WTC11 (cell line): ENCODE data around the gene MYL10. TPM values are rescaled to one million over a fixed set of nuclear protein-coding genes. Genes with fewer than 3 reads are reported as not detected.

Source experiments
- ATAC-seq: fragments of 200-7000 bp; cut with Tn5 transposase; 2 replicates; pipeline ENCODE4 v1.10.0; 2021; ENCODE audit warnings: mild to moderate bottlenecking, moderate library complexity
- CTCF ChIA-PET: fragments of 300-600 bp; sonication (Branson Sonifier 250); formaldehyde crosslinking; loops from one replicate; lab custom pipeline; 2021; ENCODE audit warnings: antibody characterized with exemption; lab: Charles Lee
- POLR2A ChIA-PET: fragments of 350-600 bp; sonication (Branson Sonifier 250); formaldehyde crosslinking; loops from one replicate; lab custom pipeline; 2021; ENCODE audit warnings: antibody characterized with exemption; lab: Charles Lee
- DNase-seq: peaks from one replicate; pipeline ENCODE4 v3.0.0; 2021; ENCODE audit warnings: low spot score
- H3K27ac Mint-ChIP-seq: 2 replicates; pipeline ENCODE4 v1.8.0; 2021; ENCODE audit warnings: mixed read lengths
- H3K27me3 Mint-ChIP-seq: 2 replicates; pipeline ENCODE4 v1.8.0; 2021; ENCODE audit warnings: low read depth, mild to moderate bottlenecking, moderate library complexity, mixed read lengths
- H3K36me3 Mint-ChIP-seq: 2 replicates; pipeline ENCODE4 v1.8.0; 2021; ENCODE audit warnings: mixed read lengths
- H3K4me1 Mint-ChIP-seq: 2 replicates; pipeline ENCODE4 v1.8.0; 2022; ENCODE audit warnings: mixed read lengths
- H3K4me3 Mint-ChIP-seq: 2 replicates; pipeline ENCODE4 v1.8.0; 2021; ENCODE audit warnings: mild to moderate bottlenecking, moderate library complexity, mixed read lengths
- H3K9me3 Mint-ChIP-seq: 2 replicates; pipeline ENCODE4 v1.8.0; 2021; ENCODE audit warnings: mixed read lengths
- AR ChIP-seq: fragments of 250-450 bp; sonication (Bioruptor Pico); IDR thresholded peaks from 2 replicates; pipeline ENCODE4 v1.9.0; 2021; ENCODE audit warnings: mild to moderate bottlenecking
- ARID4B ChIP-seq: sonication (generic); formaldehyde crosslinking; IDR thresholded peaks from 2 replicates; pipeline ENCODE4 v1.8.0; 2023; ENCODE audit warnings: missing genetic modification reagents, mild to moderate bottlenecking, borderline replicate concordance
- ATF1 ChIP-seq: sonication (generic); formaldehyde crosslinking; IDR thresholded peaks from 2 replicates; pipeline ENCODE4 v1.8.1; 2023; ENCODE audit warnings: mild to moderate bottlenecking, moderate library complexity, missing genetic modification reagents
- CREB1 ChIP-seq: sonication (generic); formaldehyde crosslinking; IDR thresholded peaks from 2 replicates; pipeline ENCODE4 v1.8.0; 2023; ENCODE audit warnings: mild to moderate bottlenecking, missing genetic modification reagents
- CTCF ChIP-seq: fragments of 200-600 bp; IDR thresholded peaks from 2 replicates; pipeline ENCODE4 v1.8.0; 2022; ENCODE audit warnings: antibody characterized with exemption
- GABPB1 ChIP-seq: sonication (generic); formaldehyde crosslinking; IDR thresholded peaks from 2 replicates; pipeline ENCODE4 v1.8.1; 2023; ENCODE audit warnings: mild to moderate bottlenecking, missing genetic modification reagents
- JAZF1 ChIP-seq: fragments of 250-450 bp; sonication (Bioruptor Pico); IDR thresholded peaks from 2 replicates; pipeline ENCODE4 v1.9.0; 2021; ENCODE audit warnings: moderate library complexity, mild to moderate bottlenecking, inconsistent platforms
- MAX ChIP-seq: sonication (generic); formaldehyde crosslinking; IDR thresholded peaks from 2 replicates; pipeline ENCODE4 v1.8.0; 2022; ENCODE audit warnings: mild to moderate bottlenecking, missing genetic modification reagents
- NFATC4 ChIP-seq: fragments of 250-450 bp; sonication (Bioruptor Pico); IDR thresholded peaks from 2 replicates; pipeline ENCODE4 v1.9.0; 2021; ENCODE audit warnings: mild to moderate bottlenecking
- NR1H2 ChIP-seq: sonication (generic); formaldehyde crosslinking; IDR thresholded peaks from 2 replicates; pipeline ENCODE4 v1.9.0; 2021; ENCODE audit warnings: mild to moderate bottlenecking, moderate library complexity, missing genetic modification reagents
- OVOL2 ChIP-seq: fragments of 250-450 bp; sonication (Bioruptor Pico); IDR thresholded peaks from 2 replicates; pipeline ENCODE4 v1.9.0; 2021; ENCODE audit warnings: mild to moderate bottlenecking, borderline replicate concordance
- PRDM15 ChIP-seq: sonication (generic); formaldehyde crosslinking; IDR thresholded peaks from 2 replicates; pipeline ENCODE4 v1.8.0; 2022; ENCODE audit warnings: missing genetic modification reagents
- PRRX2 ChIP-seq: fragments of 250-450 bp; sonication (Bioruptor Pico); IDR thresholded peaks from 2 replicates; pipeline ENCODE4 v1.8.0; 2021; ENCODE audit warnings: mild to moderate bottlenecking
- ZBTB21 ChIP-seq: sonication (generic); formaldehyde crosslinking; IDR thresholded peaks from 2 replicates; pipeline ENCODE4 v1.8.1; 2023; ENCODE audit warnings: mild to moderate bottlenecking, missing genetic modification reagents, borderline replicate concordance
- ZNF219 ChIP-seq: sonication (generic); formaldehyde crosslinking; IDR thresholded peaks from 2 replicates; pipeline ENCODE4 v1.8.0; 2023; ENCODE audit warnings: missing genetic modification reagents, mild to moderate bottlenecking, borderline replicate concordance
- ZNF532 ChIP-seq: fragments of 250-450 bp; sonication (Bioruptor Pico); IDR thresholded peaks from 2 replicates; pipeline ENCODE4 v1.9.0; 2021; ENCODE audit warnings: mild to moderate bottlenecking, borderline replicate concordance
- total RNA-seq: library from RNA; stranded (reverse); gene quantifications from 3 replicates; pipeline ENCODE4 v1.2.3, GENCODE V29; 2021

The MYL10 gene
- total RNA-seq, 1 experiment from 2014 or later, result not detected

- Mint-ChIP-seq H3K27ac (no peak overlapping the region), H3K27me3 (no peaks in the 10 kb centered on the region), H3K36me3 (no peaks in the 10 kb centered on the region), H3K4me1 (peaks cover 29% of the 10 kb centered on the region), H3K9me3 (no peaks in the 10 kb centered on the region), H3K4me3 (no peak overlapping the region)
- POLR2A ChIA-PET, result no interaction called here
- no peak for ATAC-seq
- CTCF ChIA-PET, result no interaction called here
- no peak for TF ChIP-seq ZNF532 (CRISPR knock-in tag)
- TF ChIP-seq PRDM15 (CRISPR knock-in tag), result no peak
- TF ChIP-seq AR (CRISPR knock-in tag), result no peak
- no peak for TF ChIP-seq ATF1
- TF ChIP-seq ZNF219 (CRISPR knock-in tag), result no peak
- no peak for TF ChIP-seq CREB1 (CRISPR knock-in tag)
- TF ChIP-seq OVOL2, result no peak
- no peak for DNase-seq
Measured at GRCh38 chr7:101617451-101618206, 11.5 kb downstream of the MYL10 start.

GRCh38 chr7:101615446-101615845 lies 13.7 kb downstream of the MYL10 start:
- Mint-ChIP-seq H3K27me3 (no peaks in the 10 kb centered on the region), H3K4me1 (peaks cover 30% of the 10 kb centered on the region), H3K36me3 (no peaks in the 10 kb centered on the region), H3K27ac (no peak overlapping the region; the same call in 1 of the 2 replicates), H3K4me3 (no peak overlapping the region), H3K9me3 (no peaks in the 10 kb centered on the region)
- ChIA-PET POLR2A (interaction anchor here (0.7 kb wide), 1 partner anchor 55 kb away, joined by 4 read pairs; no protein-coding TSS in a partner anchor), CTCF (interaction anchor here (0.7 to 1.7 kb wide), 3 partner anchors 11 to 252 kb away, joined by 4 to 8 read pairs (median 4); no protein-coding TSS in a partner anchor)
- DNase-seq (no peak), ATAC-seq (no peak)
- TF ChIP-seq ZBTB21 (CRISPR knock-in tag) (no peak), GABPB1 (CRISPR knock-in tag) (no peak), ARID4B (CRISPR knock-in tag) (no peak), PRRX2 (CRISPR knock-in tag) (no peak), JAZF1 (CRISPR knock-in tag) (no peak), NFATC4 (CRISPR knock-in tag) (no peak), CTCF (no peak), NR1H2 (CRISPR knock-in tag) (no peak), MAX (CRISPR knock-in tag) (no peak)
